Dendritic cell treated with granulocyte-macrophage colony-stimulating factor and Interleukin-4, amounts not matched to agents 40 ng/mL and 50 ng/mL, for 4 days (primary cell): Measurements from ENCODE around the gene IL18R1.
A peak's percentile ranks its signal among the peaks of the same experiment; 100 is the strongest.
"Not testable (repeated sequence)": the region's sequence is repeated elsewhere in the genome, so short reads cannot be mapped to it uniquely, and the experiment has no call there.

Experiments used
- H3K27ac Mint-ChIP-seq: one replicate; pipeline ENCODE4 v1.8.0; 2022; ENCODE audit warnings: mild to moderate bottlenecking, mixed read lengths
- H3K27me3 Mint-ChIP-seq: one replicate; pipeline ENCODE4 v1.8.0; 2022; ENCODE audit warnings: mild to moderate bottlenecking, mixed read lengths
- H3K36me3 Mint-ChIP-seq: one replicate; pipeline ENCODE4 v1.8.0; 2022; ENCODE audit warnings: low read depth, mixed read lengths
- H3K4me1 Mint-ChIP-seq: one replicate; pipeline ENCODE4 v1.8.0; 2022; ENCODE audit warnings: low read depth, mixed read lengths
- H3K4me3 Mint-ChIP-seq: one replicate; pipeline ENCODE4 v1.8.0; 2022; ENCODE audit warnings: mild to moderate bottlenecking, moderate library complexity, mixed read lengths
- H3K9me3 Mint-ChIP-seq: one replicate; pipeline ENCODE4 v1.8.0; 2022; ENCODE audit warnings: mixed read lengths
- intact Hi-C: fragments of 100-400 bp; cut with micrococcal nuclease; formaldehyde crosslinking; loops from one replicate; pipeline ENCODE4 v1.15.0; 2022

Gene IL18R1

DNA sequence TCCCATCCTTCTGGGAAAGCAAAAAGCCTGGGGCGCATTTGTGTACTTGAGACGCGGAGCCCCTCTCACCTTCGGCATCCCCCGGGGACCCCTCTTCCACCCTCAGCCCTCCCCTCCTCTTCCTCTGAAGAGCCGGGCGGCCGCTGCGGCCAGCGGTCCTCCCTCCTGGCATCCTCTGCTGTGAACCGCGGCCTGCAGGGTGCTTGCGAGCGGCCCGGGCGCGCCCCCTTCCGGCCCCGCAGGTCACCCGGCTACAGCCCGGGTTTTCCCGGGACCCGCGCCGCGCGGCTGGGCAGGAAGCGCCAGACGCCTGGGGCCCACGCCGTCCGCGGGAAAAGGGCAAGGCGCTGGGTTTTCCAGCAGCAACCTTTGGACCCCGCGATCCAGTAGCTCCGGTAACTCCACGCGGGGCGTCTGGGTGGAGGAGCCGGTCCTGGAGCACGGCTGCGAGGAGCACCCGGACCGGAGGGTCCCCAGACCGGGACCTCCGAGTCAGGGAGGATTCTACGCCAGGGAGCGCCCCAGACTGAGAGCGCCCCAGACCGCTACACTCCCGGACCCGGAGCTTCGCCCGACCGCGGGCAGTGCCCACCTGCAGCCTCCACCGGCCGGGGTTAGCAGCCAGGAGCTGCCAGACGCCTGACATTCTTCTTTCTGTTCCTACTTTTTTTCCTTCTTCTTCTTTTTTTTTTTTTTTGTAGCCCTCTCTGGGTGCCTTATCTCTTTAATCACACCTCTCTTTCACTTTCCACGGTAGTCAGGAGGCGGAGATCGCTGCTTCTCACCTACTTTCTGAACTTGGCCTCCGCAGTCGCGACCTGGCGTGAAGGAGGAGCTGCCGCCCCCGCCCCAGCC is at the start of gene IL18R1:
Gene IL18R1, plus strand, starts transcription at position 271 of the 855 bp plus-strand sequence. CDS start 6,865 bp downstream, outside the sequence.
- no peaks in the 10 kb centered on the region for H3K36me3 Mint-ChIP-seq
- peak within 1 kb of the TSS; percentile 86 for H3K4me3 Mint-ChIP-seq
- intact Hi-C loops, result loop anchor here (2.0 kb wide), 2 partner anchors 53 to 103 kb away; no protein-coding TSS in a partner anchor
- peaks cover 35% of the 10 kb centered on the region for H3K4me1 Mint-ChIP-seq
- H3K27ac Mint-ChIP-seq, result peak within 1 kb of the TSS; percentile 68
- no peaks in the 10 kb centered on the region for H3K9me3 Mint-ChIP-seq
- peaks cover 28% of the 10 kb centered on the region for H3K27me3 Mint-ChIP-seq

DNA sequence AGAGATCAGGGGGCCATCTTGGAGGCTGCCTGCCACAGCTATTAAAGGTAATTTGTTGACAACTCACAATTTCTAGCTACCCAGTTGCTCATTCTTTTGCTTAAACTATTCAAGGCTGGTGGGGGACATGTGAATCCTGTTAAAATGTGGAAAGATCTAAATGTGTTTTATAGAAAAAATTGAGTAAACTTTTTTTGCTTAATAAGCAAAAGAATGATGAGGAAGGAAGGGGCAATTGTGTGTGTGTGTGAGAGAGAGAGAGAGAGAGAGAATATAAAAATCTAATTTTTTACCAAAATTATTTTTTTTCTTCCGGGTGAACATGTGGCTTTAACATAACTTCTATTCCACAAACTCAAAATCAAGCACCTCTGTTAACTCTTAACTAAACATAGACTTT is 49.5 kb upstream of the IL18R1 start:
- H3K4me1 Mint-ChIP-seq, result peaks cover 34% of the 10 kb centered on the region
- H3K9me3 Mint-ChIP-seq, result no peaks in the 10 kb centered on the region
- H3K27ac Mint-ChIP-seq, result no peak overlapping the region
- peaks cover 58% of the 10 kb centered on the region for H3K27me3 Mint-ChIP-seq
- intact Hi-C loops, result no loop called here
- H3K4me3 Mint-ChIP-seq, result no peak overlapping the region
- H3K36me3 Mint-ChIP-seq, result no peaks in the 10 kb centered on the region

DNA sequence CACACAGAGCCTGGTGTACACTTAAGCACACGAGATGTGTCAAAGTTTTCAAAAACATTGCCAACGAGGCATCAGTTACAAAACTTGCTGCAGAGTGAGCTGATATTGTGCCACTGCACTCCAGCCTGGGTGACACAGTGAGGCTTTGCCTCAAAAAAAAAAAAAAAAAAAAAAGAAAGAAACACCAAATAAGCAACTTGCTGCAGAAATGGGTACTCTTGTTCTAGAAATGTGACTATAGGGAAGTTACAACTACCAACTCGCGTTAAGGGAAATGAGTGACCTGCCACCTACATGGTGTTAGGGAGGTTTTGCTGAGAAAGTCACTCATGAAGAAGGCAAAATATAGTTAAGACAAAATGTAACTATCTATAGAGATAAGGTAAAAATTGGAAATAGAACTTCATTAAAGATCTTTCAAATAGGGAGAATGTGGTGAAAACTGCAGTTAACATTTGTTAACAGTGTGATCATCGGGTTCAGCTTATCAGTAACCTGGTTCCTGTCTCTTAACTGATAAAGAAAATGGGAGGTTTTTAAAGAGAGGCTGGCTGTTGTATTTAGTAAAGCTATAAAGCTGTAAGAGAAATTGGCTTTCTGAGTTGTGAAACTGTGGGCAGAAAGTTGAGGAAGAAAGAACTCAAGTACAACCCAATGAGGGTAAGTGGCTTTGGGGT is 44.5 kb upstream of the IL18R1 start, which contains the start of gene IL1RL1:
Gene IL1RL1, plus strand, starts transcription at position 600 of the 677 bp plus-strand sequence. CDS start 26,702 bp downstream, outside the sequence.
- no peak within 1 kb of the TSS for H3K27ac Mint-ChIP-seq
- H3K9me3 Mint-ChIP-seq, result no peaks in the 10 kb centered on the region
- peaks cover 47% of the 10 kb centered on the region for H3K27me3 Mint-ChIP-seq
- intact Hi-C loops, result no loop called here
- H3K36me3 Mint-ChIP-seq, result no peaks in the 10 kb centered on the region
- peaks cover 9% of the 10 kb centered on the region for H3K4me1 Mint-ChIP-seq
- no peak within 1 kb of the TSS for H3K4me3 Mint-ChIP-seq

DNA sequence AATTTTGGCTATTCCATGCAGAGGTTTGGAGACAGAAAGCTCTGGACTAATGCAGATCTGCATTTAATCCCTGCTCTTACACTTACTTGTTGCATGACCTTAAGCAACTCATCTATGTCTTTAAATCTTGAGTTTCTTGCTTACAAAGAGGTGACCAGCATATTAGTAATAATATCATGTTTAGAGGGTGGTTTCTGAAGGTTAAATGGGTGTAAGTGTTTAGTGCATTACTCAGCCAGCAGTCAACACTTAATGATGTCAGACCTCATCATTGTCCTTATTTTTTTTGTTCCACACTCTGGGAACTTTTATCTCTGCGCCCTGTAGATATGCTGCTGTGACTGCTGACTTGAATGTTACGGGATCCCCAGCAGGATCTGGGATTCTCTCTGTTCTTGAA is 42.6 kb upstream of the IL18R1 start:
- intact Hi-C loops, result no loop called here
- peaks cover 34% of the 10 kb centered on the region for H3K27me3 Mint-ChIP-seq
- H3K9me3 Mint-ChIP-seq, result no peaks in the 10 kb centered on the region
- no peaks in the 10 kb centered on the region for H3K36me3 Mint-ChIP-seq
- H3K4me3 Mint-ChIP-seq, result no peak overlapping the region
- peaks cover 6% of the 10 kb centered on the region for H3K4me1 Mint-ChIP-seq
- no peak overlapping the region for H3K27ac Mint-ChIP-seq

DNA sequence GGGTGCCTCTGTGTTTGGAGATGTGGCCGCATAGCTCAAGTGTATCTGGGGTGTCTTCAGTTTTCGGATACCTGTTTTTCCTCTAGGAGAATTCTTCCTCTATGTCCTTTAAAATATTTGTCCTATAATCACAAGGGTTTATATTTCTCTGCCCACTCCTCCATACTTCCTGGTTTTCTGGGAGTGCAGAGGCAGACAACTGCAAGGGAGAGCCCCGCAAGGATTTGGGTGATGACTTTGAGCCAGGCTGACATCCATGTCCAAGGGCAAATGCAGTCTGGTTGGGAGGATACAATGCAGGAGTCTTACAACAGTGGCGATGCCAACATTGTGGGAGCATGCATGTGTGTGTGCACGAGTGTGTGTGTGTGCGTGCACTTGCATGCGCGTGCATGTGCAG is 42.1 kb upstream of the IL18R1 start:
- Mint-ChIP-seq H3K4me1 (peaks cover 6% of the 10 kb centered on the region), H3K36me3 (no peaks in the 10 kb centered on the region), H3K27me3 (peaks cover 30% of the 10 kb centered on the region), H3K9me3 (no peaks in the 10 kb centered on the region), H3K27ac (no peak overlapping the region), H3K4me3 (no peak overlapping the region)
- intact Hi-C loops, result no loop called here

GRCh38 chr2:102313950-102314349 is 41.6 kb upstream of the IL18R1 start:
- no peaks in the 10 kb centered on the region for H3K9me3 Mint-ChIP-seq
- peaks cover 6% of the 10 kb centered on the region for H3K4me1 Mint-ChIP-seq
- no peak overlapping the region for H3K27ac Mint-ChIP-seq
- H3K4me3 Mint-ChIP-seq, result no peak overlapping the region
- peaks cover 28% of the 10 kb centered on the region for H3K27me3 Mint-ChIP-seq
- intact Hi-C loops, result no loop called here
- no peaks in the 10 kb centered on the region for H3K36me3 Mint-ChIP-seq

- H3K27ac Mint-ChIP-seq, result no peak overlapping the region
- H3K4me3 Mint-ChIP-seq, result no peak overlapping the region
- H3K9me3 Mint-ChIP-seq, result no peaks in the 10 kb centered on the region
- intact Hi-C loops, result no loop called here
- no peaks in the 10 kb centered on the region for H3K36me3 Mint-ChIP-seq
- peaks cover 5% of the 10 kb centered on the region for H3K4me1 Mint-ChIP-seq
- H3K27me3 Mint-ChIP-seq, result peaks cover 20% of the 10 kb centered on the region
These were observed 39.7 kb upstream of the IL18R1 start for GRCh38 chr2:102315921-102316320.

GRCh38 chr2:102317715-102318114 is 37.9 kb upstream of the IL18R1 start:
- Mint-ChIP-seq H3K9me3 (no peaks in the 10 kb centered on the region), H3K27ac (no peak overlapping the region), H3K27me3 (peaks cover 22% of the 10 kb centered on the region), H3K4me1 (peaks cover 4% of the 10 kb centered on the region), H3K4me3 (no peak overlapping the region), H3K36me3 (no peaks in the 10 kb centered on the region)
- intact Hi-C loops, result no loop called here

GRCh38 chr2:102318437-102318836 is 37.2 kb upstream of the IL18R1 start:
- Mint-ChIP-seq H3K27me3 (peaks cover 20% of the 10 kb centered on the region), H3K9me3 (peaks cover 2% of the 10 kb centered on the region), H3K4me1 (peaks cover 6% of the 10 kb centered on the region), H3K27ac (no peak overlapping the region), H3K4me3 (no peak overlapping the region), H3K36me3 (no peaks in the 10 kb centered on the region)
- intact Hi-C loops, result no loop called here

DNA sequence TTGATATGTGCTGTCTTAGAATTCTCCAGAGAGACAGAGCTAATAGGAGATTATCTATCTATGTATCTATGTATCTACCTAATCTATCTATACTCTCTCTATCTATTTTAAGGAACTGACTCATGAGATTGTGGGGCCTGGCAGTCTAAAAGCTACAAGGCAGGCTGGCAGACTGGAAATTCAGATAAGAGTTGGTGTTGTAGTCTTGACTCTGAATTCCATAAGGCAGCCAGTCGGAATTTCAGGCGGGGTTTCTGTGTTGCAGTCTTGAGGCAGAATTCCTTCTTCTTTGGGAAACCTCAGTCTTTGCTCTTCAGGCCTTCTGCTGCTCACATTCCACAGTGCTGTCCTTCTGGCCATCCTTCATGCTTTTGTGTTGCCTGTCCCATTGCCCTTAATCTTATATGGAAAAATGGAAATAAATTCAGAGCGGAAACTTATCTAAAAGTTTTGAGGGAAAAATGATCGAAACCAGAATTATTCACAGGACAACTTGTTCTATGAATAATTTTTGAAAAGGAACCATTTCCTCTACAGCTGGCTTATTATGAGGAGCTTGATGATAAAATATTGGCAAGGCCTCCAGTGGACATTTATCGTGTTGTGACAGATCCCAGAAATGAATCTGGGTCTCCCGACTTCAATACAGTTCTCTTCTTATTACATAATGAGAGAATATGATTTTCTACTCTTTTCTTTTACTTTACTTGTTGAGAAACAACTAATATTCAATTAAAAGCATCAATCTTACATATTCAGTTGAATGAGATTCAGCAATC is 33.5 kb upstream of the IL18R1 start:
- Mint-ChIP-seq H3K4me1 (peaks cover 6% of the 10 kb centered on the region), H3K27me3 (peaks cover 19% of the 10 kb centered on the region), H3K9me3 (peaks cover 13% of the 10 kb centered on the region), H3K36me3 (no peaks in the 10 kb centered on the region), H3K27ac (no peak overlapping the region), H3K4me3 (no peak overlapping the region)
- intact Hi-C loops, result no loop called here

DNA sequence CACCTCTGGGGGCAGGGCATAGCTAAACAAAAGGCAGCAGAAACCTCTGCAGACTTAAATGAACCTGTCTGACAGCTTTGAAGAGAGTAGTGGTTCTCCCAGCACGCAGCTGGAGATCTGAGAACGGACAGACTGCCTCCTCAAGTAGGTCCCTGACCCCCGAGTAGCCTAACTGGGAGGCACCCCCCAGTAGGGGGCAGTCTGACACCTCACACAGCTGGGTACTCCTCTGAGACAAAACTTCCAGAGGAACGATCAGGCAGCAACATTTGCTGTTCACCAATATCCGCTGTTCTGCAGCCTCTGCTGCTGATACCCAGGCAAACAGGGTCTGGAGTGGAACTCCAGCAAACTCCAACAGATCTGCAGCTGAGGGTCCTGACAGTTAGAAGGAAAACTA is 30.7 kb upstream of the IL18R1 start:
- intact Hi-C loops, H3K36me3 Mint-ChIP-seq, H3K27ac Mint-ChIP-seq, H3K4me1 Mint-ChIP-seq, H3K4me3 Mint-ChIP-seq: not testable (repeated sequence)
- Mint-ChIP-seq H3K27me3 (peaks cover 22% of the 10 kb centered on the region), H3K9me3 (peaks cover 13% of the 10 kb centered on the region)

- peaks cover 31% of the 10 kb centered on the region for H3K27me3 Mint-ChIP-seq
- no peaks in the 10 kb centered on the region for H3K9me3 Mint-ChIP-seq
- no peak overlapping the region for H3K27ac Mint-ChIP-seq
- intact Hi-C loops, result no loop called here
- no peaks in the 10 kb centered on the region for H3K4me1 Mint-ChIP-seq
- no peak overlapping the region for H3K4me3 Mint-ChIP-seq
- no peaks in the 10 kb centered on the region for H3K36me3 Mint-ChIP-seq
These were observed 24.1 kb upstream of the IL18R1 start for GRCh38 chr2:102331311-102331980.

- no peak overlapping the region for H3K27ac Mint-ChIP-seq
- no peaks in the 10 kb centered on the region for H3K4me1 Mint-ChIP-seq
- intact Hi-C loops, result no loop called here
- peaks cover 23% of the 10 kb centered on the region for H3K27me3 Mint-ChIP-seq
- H3K9me3 Mint-ChIP-seq, result no peaks in the 10 kb centered on the region
- no peaks in the 10 kb centered on the region for H3K36me3 Mint-ChIP-seq
- H3K4me3 Mint-ChIP-seq, result no peak overlapping the region
These were observed 21.1 kb upstream of the IL18R1 start for GRCh38 chr2:102334486-102334885.
